A673 (cell line): ENCODE data around the gene UBD. TPM values are rescaled to one million over a fixed set of nuclear protein-coding genes. Genes with fewer than 3 reads are reported as not detected.

Experiments
- BruUV-seq: library from RNA; stranded (reverse); fragments of 400-500 nt; replicated peaks from 2 replicates; lab custom pipeline; 2021; lab: Mats Ljungman, UMichigan
- CTCF ChIA-PET: fragments of 300-600 bp; sonication (Branson Sonifier 250); formaldehyde crosslinking; loops from one replicate; lab custom pipeline; 2022; ENCODE audit warnings: antibody characterized with exemption; lab: Charles Lee
- POLR2A ChIA-PET: fragments of 300-600 bp; sonication (Branson Sonifier 250); formaldehyde crosslinking; loops from one replicate; lab custom pipeline; 2022; ENCODE audit warnings: antibody characterized with exemption; ENCODE audit not compliant: low non-redundant PET; lab: Charles Lee
- DNase-seq: peaks from one replicate; pipeline ENCODE4 v3.0.0-alpha.2; 2015; ENCODE audit warnings: low spot score
- H3K27ac ChIP-seq: fragments of 200-600 bp; sonication (generic); 2 replicates; pipeline ENCODE4 v1.5.1; 2016; ENCODE audit warnings: mixed run types, low read depth, mild to moderate bottlenecking, mixed read lengths, antibody characterized with exemption, low read length; ENCODE audit not compliant: poor library complexity, severe bottlenecking
- H3K27me3 ChIP-seq: fragments of 200-600 bp; sonication (generic); replicated peaks from 2 replicates; pipeline ENCODE4 v1.6.1; 2017; ENCODE audit warnings: mixed run types, low read depth, mild to moderate bottlenecking, mixed read lengths, antibody characterized with exemption, low read length; ENCODE audit not compliant: insufficient read depth, poor library complexity
- H3K36me3 ChIP-seq: fragments of 200-600 bp; sonication (generic); 2 replicates; pipeline ENCODE4 v1.6.1; 2016; ENCODE audit warnings: mixed run types, mild to moderate bottlenecking, mixed read lengths, antibody characterized with exemption, low read length; ENCODE audit not compliant: insufficient read depth, poor library complexity, severe bottlenecking
- H3K4me1 ChIP-seq: fragments of 200-600 bp; sonication (generic); 2 replicates; pipeline ENCODE4 v1.6.1; 2017; ENCODE audit warnings: mixed run types, mild to moderate bottlenecking, mixed read lengths, antibody characterized with exemption, low read length; ENCODE audit not compliant: insufficient read depth, poor library complexity, severe bottlenecking
- H3K4me3 ChIP-seq: fragments of 200-600 bp; sonication (generic); 2 replicates; pipeline ENCODE4 v1.5.1; 2016; ENCODE audit warnings: low read depth, mixed run types, mild to moderate bottlenecking, mixed read lengths, low read length; ENCODE audit not compliant: poor library complexity, severe bottlenecking
- H3K9me3 ChIP-seq: fragments of 200-600 bp; sonication (generic); 2 replicates; pipeline ENCODE4 v1.6.1; 2016; ENCODE audit warnings: mixed run types, low read depth, mild to moderate bottlenecking, mixed read lengths, antibody characterized with exemption, low read length; ENCODE audit not compliant: poor library complexity, severe bottlenecking
- CTCF ChIP-seq: fragments of 300-800, 200-600 bp; sonication (generic); conservative IDR thresholded peaks from 2 replicates; pipeline ENCODE4 v1.5.1; 2017; ENCODE audit warnings: low read depth, mild to moderate bottlenecking, antibody characterized with exemption, low read length, moderate library complexity, mixed read lengths
- EZH2 ChIP-seq: fragments of 200-600 bp; sonication (generic); IDR thresholded peaks from 2 replicates; pipeline ENCODE4 v1.6.1; 2017; ENCODE audit warnings: borderline replicate concordance, low read depth, mild to moderate bottlenecking, mixed read lengths, antibody characterized with exemption, low read length; ENCODE audit not compliant: poor library complexity, severe bottlenecking
- intact Hi-C: fragments of 100-400 bp; cut with micrococcal nuclease; formaldehyde crosslinking; loops from one replicate; pipeline ENCODE4 v1.10.0; 2022; ENCODE audit not compliant: unreplicated experiment
- total RNA-seq: library from RNA; stranded (reverse); gene quantifications from 2 replicates; pipeline ENCODE4 v1.2.3, GENCODE V29; 2021

UBD gene
- total RNA-seq, 1 experiment from 2014 or later: not detected

GRCh38 chr6:29531668-29532067 lies 27.9 kb downstream of the UBD start:
- no peaks in the 10 kb centered on the region for H3K27me3 ChIP-seq
- intact Hi-C loops: no loop called here
- H3K9me3 ChIP-seq: no peaks in the 10 kb centered on the region
- CTCF ChIA-PET: no interaction called here
- no peak overlapping the region for H3K4me3 ChIP-seq
- no peak for TF ChIP-seq CTCF
- TF ChIP-seq EZH2: no peak
- no peaks in the 10 kb centered on the region for H3K36me3 ChIP-seq
- no peaks in the 10 kb centered on the region for H3K4me1 ChIP-seq
- POLR2A ChIA-PET: no interaction called here
- H3K27ac ChIP-seq: no peak overlapping the region
- no peak for DNase-seq
- no TSS peak for BruUV-seq

GRCh38 chr6:29530671-29531310 lies 28.7 kb downstream of the UBD start:
- no peaks in the 10 kb centered on the region for H3K27me3 ChIP-seq
- H3K36me3 ChIP-seq: no peaks in the 10 kb centered on the region
- no peak overlapping the region for H3K4me3 ChIP-seq
- DNase-seq: no peak
- TF ChIP-seq EZH2: no peak
- TF ChIP-seq CTCF: no peak
- intact Hi-C loops: no loop called here
- H3K9me3 ChIP-seq: no peaks in the 10 kb centered on the region
- BruUV-seq: no TSS peak
- ChIA-PET CTCF (no interaction called here), POLR2A (no interaction called here)
- no peaks in the 10 kb centered on the region for H3K4me1 ChIP-seq
- no peak overlapping the region for H3K27ac ChIP-seq

GRCh38 chr6:29529956-29530355 lies 29.6 kb downstream of the UBD start:
- H3K4me3 ChIP-seq: no peak overlapping the region
- intact Hi-C loops: no loop called here
- H3K9me3 ChIP-seq: no peaks in the 10 kb centered on the region
- H3K27me3 ChIP-seq: no peaks in the 10 kb centered on the region
- no peak for DNase-seq
- no peaks in the 10 kb centered on the region for H3K4me1 ChIP-seq
- no peak overlapping the region for H3K27ac ChIP-seq
- H3K36me3 ChIP-seq: no peaks in the 10 kb centered on the region
- ChIA-PET POLR2A (no interaction called here), CTCF (no interaction called here)
- TF ChIP-seq EZH2: no peak
- TF ChIP-seq CTCF: no peak
- no TSS peak for BruUV-seq
